ENCODE data around the gene CHRDL2.

DNA sequence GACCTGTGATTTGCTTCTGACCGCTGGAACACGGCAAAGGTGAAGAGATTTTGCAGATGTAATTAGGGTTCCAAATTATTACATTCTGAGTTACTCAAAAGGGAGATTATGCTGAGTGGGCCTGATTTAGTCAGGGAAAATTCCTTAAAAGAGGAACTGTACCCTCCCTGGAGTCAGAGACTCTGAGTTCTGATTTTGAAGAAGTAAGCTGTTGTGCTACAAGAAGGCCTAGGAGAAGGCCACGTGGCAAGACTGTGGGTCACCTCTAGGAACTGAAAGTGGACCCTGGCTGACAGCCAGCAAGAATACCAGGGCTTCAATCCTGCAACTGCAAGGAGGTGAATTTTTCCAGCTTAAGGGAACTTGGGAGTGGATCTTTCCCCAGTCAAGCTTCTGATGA, 45.3 kb downstream of the CHRDL2 start:
- TF ChIP-seq, protein P1, sequence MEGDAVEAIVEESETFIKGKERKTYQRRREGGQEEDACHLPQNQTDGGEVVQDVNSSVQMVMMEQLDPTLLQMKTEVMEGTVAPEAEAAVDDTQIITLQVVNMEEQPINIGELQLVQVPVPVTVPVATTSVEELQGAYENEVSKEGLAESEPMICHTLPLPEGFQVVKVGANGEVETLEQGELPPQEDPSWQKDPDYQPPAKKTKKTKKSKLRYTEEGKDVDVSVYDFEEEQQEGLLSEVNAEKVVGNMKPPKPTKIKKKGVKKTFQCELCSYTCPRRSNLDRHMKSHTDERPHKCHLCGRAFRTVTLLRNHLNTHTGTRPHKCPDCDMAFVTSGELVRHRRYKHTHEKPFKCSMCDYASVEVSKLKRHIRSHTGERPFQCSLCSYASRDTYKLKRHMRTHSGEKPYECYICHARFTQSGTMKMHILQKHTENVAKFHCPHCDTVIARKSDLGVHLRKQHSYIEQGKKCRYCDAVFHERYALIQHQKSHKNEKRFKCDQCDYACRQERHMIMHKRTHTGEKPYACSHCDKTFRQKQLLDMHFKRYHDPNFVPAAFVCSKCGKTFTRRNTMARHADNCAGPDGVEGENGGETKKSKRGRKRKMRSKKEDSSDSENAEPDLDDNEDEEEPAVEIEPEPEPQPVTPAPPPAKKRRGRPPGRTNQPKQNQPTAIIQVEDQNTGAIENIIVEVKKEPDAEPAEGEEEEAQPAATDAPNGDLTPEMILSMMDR (IDR thresholded peaks at IDR 0.05), result no peak
- TF ChIP-seq POLR2A (IDR thresholded peaks at IDR 0.05), result no peak
- no peak for TF ChIP-seq POLR2AphosphoS5 (IDR thresholded peaks at IDR 0.05)

All from breast epithelium (tissue), 3 donors.